A673 (cell line): ENCODE measurements around the gene HMGN4. TPM values are rescaled to one million over a fixed set of nuclear protein-coding genes. Genes with fewer than 3 reads are reported as not detected.

Experiments
- BruUV-seq: library from RNA; stranded (reverse); fragments of 400-500 nt; replicated peaks from 2 replicates; lab custom pipeline; 2021; lab: Mats Ljungman, UMichigan
- CTCF ChIA-PET: fragments of 300-600 bp; sonication (Branson Sonifier 250); formaldehyde crosslinking; loops from one replicate; lab custom pipeline; 2022; ENCODE audit warnings: antibody characterized with exemption; lab: Charles Lee
- POLR2A ChIA-PET: fragments of 300-600 bp; sonication (Branson Sonifier 250); formaldehyde crosslinking; loops from one replicate; lab custom pipeline; 2022; ENCODE audit warnings: antibody characterized with exemption; ENCODE audit not compliant: low non-redundant PET; lab: Charles Lee
- DNase-seq: peaks from one replicate; pipeline ENCODE4 v3.0.0-alpha.2; 2015; ENCODE audit warnings: low spot score
- H3K27ac ChIP-seq: fragments of 200-600 bp; sonication (generic); 2 replicates; pipeline ENCODE4 v1.5.1; 2016; ENCODE audit warnings: mixed run types, low read depth, mild to moderate bottlenecking, mixed read lengths, antibody characterized with exemption, low read length; ENCODE audit not compliant: poor library complexity, severe bottlenecking
- H3K27me3 ChIP-seq: fragments of 200-600 bp; sonication (generic); replicated peaks from 2 replicates; pipeline ENCODE4 v1.6.1; 2017; ENCODE audit warnings: mixed run types, low read depth, mild to moderate bottlenecking, mixed read lengths, antibody characterized with exemption, low read length; ENCODE audit not compliant: insufficient read depth, poor library complexity
- H3K36me3 ChIP-seq: fragments of 200-600 bp; sonication (generic); 2 replicates; pipeline ENCODE4 v1.6.1; 2016; ENCODE audit warnings: mixed run types, mild to moderate bottlenecking, mixed read lengths, antibody characterized with exemption, low read length; ENCODE audit not compliant: insufficient read depth, poor library complexity, severe bottlenecking
- H3K4me1 ChIP-seq: fragments of 200-600 bp; sonication (generic); 2 replicates; pipeline ENCODE4 v1.6.1; 2017; ENCODE audit warnings: mixed run types, mild to moderate bottlenecking, mixed read lengths, antibody characterized with exemption, low read length; ENCODE audit not compliant: insufficient read depth, poor library complexity, severe bottlenecking
- H3K4me3 ChIP-seq: fragments of 200-600 bp; sonication (generic); 2 replicates; pipeline ENCODE4 v1.5.1; 2016; ENCODE audit warnings: low read depth, mixed run types, mild to moderate bottlenecking, mixed read lengths, low read length; ENCODE audit not compliant: poor library complexity, severe bottlenecking
- H3K9me3 ChIP-seq: fragments of 200-600 bp; sonication (generic); 2 replicates; pipeline ENCODE4 v1.6.1; 2016; ENCODE audit warnings: mixed run types, low read depth, mild to moderate bottlenecking, mixed read lengths, antibody characterized with exemption, low read length; ENCODE audit not compliant: poor library complexity, severe bottlenecking
- EZH2 ChIP-seq: fragments of 200-600 bp; sonication (generic); IDR thresholded peaks from 2 replicates; pipeline ENCODE4 v1.6.1; 2017; ENCODE audit warnings: borderline replicate concordance, low read depth, mild to moderate bottlenecking, mixed read lengths, antibody characterized with exemption, low read length; ENCODE audit not compliant: poor library complexity, severe bottlenecking
- intact Hi-C: fragments of 100-400 bp; cut with micrococcal nuclease; formaldehyde crosslinking; loops from one replicate; pipeline ENCODE4 v1.10.0; 2022; ENCODE audit not compliant: unreplicated experiment
- total RNA-seq: library from RNA; stranded (reverse); gene quantifications from 2 replicates; pipeline ENCODE4 v1.2.3, GENCODE V29; 2021
- TF ChIP-seq, protein P1 (sequence below): fragments of 300-800, 200-600 bp; sonication (generic); conservative IDR thresholded peaks from 2 replicates; pipeline ENCODE4 v1.5.1; 2017; ENCODE audit warnings: low read depth, mild to moderate bottlenecking, antibody characterized with exemption, low read length, moderate library complexity, mixed read lengths

HMGN4 gene
- total RNA-seq, 1 experiment from 2014 or later: 58.6 TPM

DNA sequence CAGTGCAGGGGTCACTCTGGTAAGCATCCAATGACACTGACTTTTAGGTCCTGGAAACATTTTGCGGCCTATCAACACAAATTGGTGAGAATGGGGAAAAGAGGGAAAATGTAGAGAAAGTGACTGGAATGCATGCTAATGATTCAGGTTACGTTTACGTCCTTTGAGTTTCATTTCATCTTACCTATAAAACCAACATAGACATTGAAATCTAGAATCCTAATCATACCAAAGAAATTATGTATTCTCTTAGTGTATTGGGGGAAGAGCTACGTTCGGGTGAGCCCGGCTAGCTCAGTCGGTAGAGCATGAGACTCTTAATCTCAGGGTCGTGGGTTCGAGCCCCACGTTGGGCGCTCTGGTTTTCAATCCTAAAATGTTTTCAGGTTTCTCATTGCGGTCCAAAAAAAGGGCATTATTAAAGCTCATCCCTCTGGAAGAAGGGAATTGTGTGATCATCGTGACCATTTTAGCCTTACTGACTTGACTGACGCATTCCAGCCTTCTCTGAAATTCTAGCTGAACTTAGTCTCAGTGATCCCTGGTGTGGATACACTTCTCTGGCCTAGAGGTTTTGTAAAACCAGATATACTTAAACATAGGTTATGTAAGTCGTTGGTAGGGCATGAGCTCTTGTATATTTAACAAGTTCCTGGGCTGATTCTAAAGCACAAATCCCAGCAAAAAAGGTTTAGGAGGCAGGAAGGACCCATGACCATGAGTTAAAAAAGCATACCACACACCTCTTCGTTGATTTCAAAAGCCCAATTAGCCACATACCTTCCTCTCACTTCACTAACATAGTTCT is 18.3 kb downstream of the HMGN4 start:
- H3K36me3 ChIP-seq: no peaks in the 10 kb centered on the region
- TSS peak; percentile 100 for BruUV-seq
- TF ChIP-seq, protein P1, sequence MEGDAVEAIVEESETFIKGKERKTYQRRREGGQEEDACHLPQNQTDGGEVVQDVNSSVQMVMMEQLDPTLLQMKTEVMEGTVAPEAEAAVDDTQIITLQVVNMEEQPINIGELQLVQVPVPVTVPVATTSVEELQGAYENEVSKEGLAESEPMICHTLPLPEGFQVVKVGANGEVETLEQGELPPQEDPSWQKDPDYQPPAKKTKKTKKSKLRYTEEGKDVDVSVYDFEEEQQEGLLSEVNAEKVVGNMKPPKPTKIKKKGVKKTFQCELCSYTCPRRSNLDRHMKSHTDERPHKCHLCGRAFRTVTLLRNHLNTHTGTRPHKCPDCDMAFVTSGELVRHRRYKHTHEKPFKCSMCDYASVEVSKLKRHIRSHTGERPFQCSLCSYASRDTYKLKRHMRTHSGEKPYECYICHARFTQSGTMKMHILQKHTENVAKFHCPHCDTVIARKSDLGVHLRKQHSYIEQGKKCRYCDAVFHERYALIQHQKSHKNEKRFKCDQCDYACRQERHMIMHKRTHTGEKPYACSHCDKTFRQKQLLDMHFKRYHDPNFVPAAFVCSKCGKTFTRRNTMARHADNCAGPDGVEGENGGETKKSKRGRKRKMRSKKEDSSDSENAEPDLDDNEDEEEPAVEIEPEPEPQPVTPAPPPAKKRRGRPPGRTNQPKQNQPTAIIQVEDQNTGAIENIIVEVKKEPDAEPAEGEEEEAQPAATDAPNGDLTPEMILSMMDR: no peak
- TF ChIP-seq EZH2: no peak
- no peaks in the 10 kb centered on the region for H3K4me1 ChIP-seq
- intact Hi-C loops: loop anchor here (5.0 to 10.0 kb wide), 3 partner anchors 244 to 502 kb away; a partner anchor contains a TSS
- H3K27ac ChIP-seq: peak overlapping the region; percentile 69
- peak overlapping the region; percentile 61 for H3K4me3 ChIP-seq
- ChIA-PET POLR2A (interaction anchor here (0.7 kb wide), 1 partner anchor 270 kb away, joined by 5 read pairs; no protein-coding TSS in a partner anchor), CTCF (interaction anchor here (0.6 to 1.4 kb wide), 4 partner anchors 12 to 234 kb away, joined by 3 to 8 read pairs (median 6); no protein-coding TSS in a partner anchor)
- no peaks in the 10 kb centered on the region for H3K9me3 ChIP-seq
- DNase-seq: peak; percentile 95
- no peaks in the 10 kb centered on the region for H3K27me3 ChIP-seq

DNA sequence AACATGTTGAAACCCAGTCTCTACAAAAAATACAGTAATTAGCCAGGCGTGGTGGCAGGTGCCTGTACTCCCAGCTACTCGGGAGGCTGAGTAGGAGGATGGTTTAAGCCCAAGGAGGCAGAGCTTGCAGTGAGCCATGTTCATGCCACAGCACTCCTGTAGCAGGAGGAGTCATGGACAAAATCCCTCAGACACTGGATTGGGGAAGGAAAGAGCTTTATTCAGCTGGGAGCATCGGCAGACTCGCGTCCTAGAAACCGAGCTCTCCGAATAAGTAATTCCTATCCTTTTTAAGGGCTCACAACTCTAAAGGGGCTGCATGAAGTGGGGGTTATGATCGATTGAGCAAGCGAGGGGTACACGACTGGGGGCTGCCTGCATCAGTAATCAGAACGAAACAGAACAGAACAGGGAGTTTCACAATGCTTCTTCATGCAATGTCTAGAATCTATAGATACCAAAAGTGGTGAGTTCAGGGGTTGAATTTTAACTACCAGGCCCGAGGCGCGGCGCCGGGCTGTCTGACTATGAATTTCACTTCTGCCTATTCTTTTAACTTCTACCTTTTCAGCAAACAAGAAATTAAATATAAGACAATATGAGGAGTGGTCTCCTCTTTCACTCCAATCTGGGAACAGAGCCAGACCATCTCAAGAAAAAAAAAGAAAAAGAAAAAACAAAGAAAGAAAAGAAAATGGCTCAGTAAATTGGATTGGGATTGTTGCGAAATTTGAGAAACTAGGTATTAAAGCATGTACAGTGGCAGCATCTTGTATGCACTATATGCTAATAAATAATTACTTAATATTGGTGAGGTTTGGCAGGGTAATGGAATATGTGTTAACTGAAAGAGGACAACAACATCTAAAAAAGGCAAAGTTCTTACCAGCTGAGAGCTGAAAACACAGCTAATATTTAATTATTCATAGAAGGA is 23.6 kb downstream of the HMGN4 start:
- Histone ChIP-seq H3K4me1 (no peaks in the 10 kb centered on the region), H3K27ac (no peak overlapping the region), H3K4me3 (no peak overlapping the region), H3K36me3 (no peaks in the 10 kb centered on the region), H3K27me3 (no peaks in the 10 kb centered on the region), H3K9me3 (no peaks in the 10 kb centered on the region)
- no peak for TF ChIP-seq EZH2
- TF ChIP-seq, protein P1: no peak
- CTCF ChIA-PET: no interaction called here
- POLR2A ChIA-PET: no interaction called here
- DNase-seq: no peak
- no TSS peak for BruUV-seq
- intact Hi-C loops: no loop called here

DNA sequence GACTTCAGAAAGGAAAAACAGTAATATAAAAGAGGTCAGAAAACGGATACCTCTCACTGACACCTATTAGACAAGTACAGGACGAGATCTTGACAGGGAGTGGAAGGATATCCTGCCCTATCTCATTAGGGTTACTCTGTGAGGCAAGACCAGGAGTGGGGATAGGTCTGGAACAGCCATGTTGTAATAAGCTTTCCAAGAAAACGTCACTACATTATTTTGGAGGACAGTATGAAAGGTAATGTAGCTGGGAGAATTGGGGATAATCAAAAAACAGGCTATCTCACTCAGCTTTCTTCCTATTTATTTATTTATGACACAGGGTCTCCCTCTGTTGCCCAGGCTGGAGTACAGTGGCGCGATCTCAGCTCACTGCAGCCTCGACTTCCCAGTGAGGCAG is 25.3 kb downstream of the HMGN4 start:
- no peaks in the 10 kb centered on the region for H3K4me1 ChIP-seq
- POLR2A ChIA-PET: interaction anchor here (0.5 kb wide), 1 partner anchor 316 kb away, joined by 3 read pairs; no protein-coding TSS in a partner anchor
- intact Hi-C loops: no loop called here
- H3K36me3 ChIP-seq: no peaks in the 10 kb centered on the region
- H3K9me3 ChIP-seq: no peaks in the 10 kb centered on the region
- no peak for DNase-seq
- BruUV-seq: no TSS peak
- CTCF ChIA-PET: no interaction called here
- TF ChIP-seq, protein P1: no peak
- TF ChIP-seq EZH2: no peak
- H3K4me3 ChIP-seq: no peak overlapping the region
- no peak overlapping the region for H3K27ac ChIP-seq
- no peaks in the 10 kb centered on the region for H3K27me3 ChIP-seq
